ENCODE results near the gene AKAP8. TPM values are rescaled to one million over a fixed set of nuclear protein-coding genes. Genes with fewer than 3 reads are reported as not detected.

The AKAP8 gene
- total and polyA plus RNA-seq, 9 of the 15 experiments (the other 6 are each of a cell fraction or from before 2014, with no cell fraction given), result 3.4 to 56.5 (median 15.0) TPM

GRCh38 chr19:15379083-15379998, at the start of gene AKAP8 (continued):
- TF ChIP-seq, protein P1, sequence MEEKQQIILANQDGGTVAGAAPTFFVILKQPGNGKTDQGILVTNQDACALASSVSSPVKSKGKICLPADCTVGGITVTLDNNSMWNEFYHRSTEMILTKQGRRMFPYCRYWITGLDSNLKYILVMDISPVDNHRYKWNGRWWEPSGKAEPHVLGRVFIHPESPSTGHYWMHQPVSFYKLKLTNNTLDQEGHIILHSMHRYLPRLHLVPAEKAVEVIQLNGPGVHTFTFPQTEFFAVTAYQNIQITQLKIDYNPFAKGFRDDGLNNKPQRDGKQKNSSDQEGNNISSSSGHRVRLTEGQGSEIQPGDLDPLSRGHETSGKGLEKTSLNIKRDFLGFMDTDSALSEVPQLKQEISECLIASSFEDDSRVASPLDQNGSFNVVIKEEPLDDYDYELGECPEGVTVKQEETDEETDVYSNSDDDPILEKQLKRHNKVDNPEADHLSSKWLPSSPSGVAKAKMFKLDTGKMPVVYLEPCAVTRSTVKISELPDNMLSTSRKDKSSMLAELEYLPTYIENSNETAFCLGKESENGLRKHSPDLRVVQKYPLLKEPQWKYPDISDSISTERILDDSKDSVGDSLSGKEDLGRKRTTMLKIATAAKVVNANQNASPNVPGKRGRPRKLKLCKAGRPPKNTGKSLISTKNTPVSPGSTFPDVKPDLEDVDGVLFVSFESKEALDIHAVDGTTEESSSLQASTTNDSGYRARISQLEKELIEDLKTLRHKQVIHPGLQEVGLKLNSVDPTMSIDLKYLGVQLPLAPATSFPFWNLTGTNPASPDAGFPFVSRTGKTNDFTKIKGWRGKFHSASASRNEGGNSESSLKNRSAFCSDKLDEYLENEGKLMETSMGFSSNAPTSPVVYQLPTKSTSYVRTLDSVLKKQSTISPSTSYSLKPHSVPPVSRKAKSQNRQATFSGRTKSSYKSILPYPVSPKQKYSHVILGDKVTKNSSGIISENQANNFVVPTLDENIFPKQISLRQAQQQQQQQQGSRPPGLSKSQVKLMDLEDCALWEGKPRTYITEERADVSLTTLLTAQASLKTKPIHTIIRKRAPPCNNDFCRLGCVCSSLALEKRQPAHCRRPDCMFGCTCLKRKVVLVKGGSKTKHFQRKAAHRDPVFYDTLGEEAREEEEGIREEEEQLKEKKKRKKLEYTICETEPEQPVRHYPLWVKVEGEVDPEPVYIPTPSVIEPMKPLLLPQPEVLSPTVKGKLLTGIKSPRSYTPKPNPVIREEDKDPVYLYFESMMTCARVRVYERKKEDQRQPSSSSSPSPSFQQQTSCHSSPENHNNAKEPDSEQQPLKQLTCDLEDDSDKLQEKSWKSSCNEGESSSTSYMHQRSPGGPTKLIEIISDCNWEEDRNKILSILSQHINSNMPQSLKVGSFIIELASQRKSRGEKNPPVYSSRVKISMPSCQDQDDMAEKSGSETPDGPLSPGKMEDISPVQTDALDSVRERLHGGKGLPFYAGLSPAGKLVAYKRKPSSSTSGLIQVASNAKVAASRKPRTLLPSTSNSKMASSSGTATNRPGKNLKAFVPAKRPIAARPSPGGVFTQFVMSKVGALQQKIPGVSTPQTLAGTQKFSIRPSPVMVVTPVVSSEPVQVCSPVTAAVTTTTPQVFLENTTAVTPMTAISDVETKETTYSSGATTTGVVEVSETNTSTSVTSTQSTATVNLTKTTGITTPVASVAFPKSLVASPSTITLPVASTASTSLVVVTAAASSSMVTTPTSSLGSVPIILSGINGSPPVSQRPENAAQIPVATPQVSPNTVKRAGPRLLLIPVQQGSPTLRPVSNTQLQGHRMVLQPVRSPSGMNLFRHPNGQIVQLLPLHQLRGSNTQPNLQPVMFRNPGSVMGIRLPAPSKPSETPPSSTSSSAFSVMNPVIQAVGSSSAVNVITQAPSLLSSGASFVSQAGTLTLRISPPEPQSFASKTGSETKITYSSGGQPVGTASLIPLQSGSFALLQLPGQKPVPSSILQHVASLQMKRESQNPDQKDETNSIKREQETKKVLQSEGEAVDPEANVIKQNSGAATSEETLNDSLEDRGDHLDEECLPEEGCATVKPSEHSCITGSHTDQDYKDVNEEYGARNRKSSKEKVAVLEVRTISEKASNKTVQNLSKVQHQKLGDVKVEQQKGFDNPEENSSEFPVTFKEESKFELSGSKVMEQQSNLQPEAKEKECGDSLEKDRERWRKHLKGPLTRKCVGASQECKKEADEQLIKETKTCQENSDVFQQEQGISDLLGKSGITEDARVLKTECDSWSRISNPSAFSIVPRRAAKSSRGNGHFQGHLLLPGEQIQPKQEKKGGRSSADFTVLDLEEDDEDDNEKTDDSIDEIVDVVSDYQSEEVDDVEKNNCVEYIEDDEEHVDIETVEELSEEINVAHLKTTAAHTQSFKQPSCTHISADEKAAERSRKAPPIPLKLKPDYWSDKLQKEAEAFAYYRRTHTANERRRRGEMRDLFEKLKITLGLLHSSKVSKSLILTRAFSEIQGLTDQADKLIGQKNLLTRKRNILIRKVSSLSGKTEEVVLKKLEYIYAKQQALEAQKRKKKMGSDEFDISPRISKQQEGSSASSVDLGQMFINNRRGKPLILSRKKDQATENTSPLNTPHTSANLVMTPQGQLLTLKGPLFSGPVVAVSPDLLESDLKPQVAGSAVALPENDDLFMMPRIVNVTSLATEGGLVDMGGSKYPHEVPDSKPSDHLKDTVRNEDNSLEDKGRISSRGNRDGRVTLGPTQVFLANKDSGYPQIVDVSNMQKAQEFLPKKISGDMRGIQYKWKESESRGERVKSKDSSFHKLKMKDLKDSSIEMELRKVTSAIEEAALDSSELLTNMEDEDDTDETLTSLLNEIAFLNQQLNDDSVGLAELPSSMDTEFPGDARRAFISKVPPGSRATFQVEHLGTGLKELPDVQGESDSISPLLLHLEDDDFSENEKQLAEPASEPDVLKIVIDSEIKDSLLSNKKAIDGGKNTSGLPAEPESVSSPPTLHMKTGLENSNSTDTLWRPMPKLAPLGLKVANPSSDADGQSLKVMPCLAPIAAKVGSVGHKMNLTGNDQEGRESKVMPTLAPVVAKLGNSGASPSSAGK (IDR thresholded peaks at IDR 0.05), result no peak
- TF ChIP-seq ZHX1 (conservative IDR thresholded peaks at IDR 0.05; ENCODE audit: low read length) (no peak), ZBTB26 (CRISPR knock-in tag; IDR thresholded peaks at IDR 0.05) (no peak), TAL1 (IDR thresholded peaks at IDR 0.05) (no peak), HINFP (tag; conservative IDR thresholded peaks at IDR 0.05; ENCODE audit: low read depth) (no peak), ZBTB7A (IDR thresholded peaks at IDR 0.05; ENCODE audit: borderline replicate concordance, control insufficient read depth, low read depth, low read length) (peak; percentile 96), HEY1 (CRISPR knock-in tag; IDR thresholded peaks at IDR 0.05; ENCODE audit: borderline replicate concordance) (no peak)
